SK-N-SH treated with all-trans-retinoic acid at 6 μM for 48 hours (cell line): ENCODE data around the gene SDK1.

Source experiments
- CSRNP3 ChIP-seq: fragments of 250-450 bp; sonication (Bioruptor Pico); IDR thresholded peaks from 2 replicates; pipeline ENCODE4 v1.5.1; 2021; ENCODE audit warnings: mild to moderate bottlenecking, moderate library complexity
- GLIS3 ChIP-seq: fragments of 250-450 bp; sonication (Bioruptor Pico); IDR thresholded peaks from 2 replicates; pipeline ENCODE4 v1.5.0; 2020; ENCODE audit warnings: mild to moderate bottlenecking, moderate library complexity
- ISL1 ChIP-seq: fragments of 250-450 bp; sonication (Bioruptor Pico); IDR thresholded peaks from 2 replicates; pipeline ENCODE4 v2.1.2; 2022; ENCODE audit warnings: mild to moderate bottlenecking, moderate library complexity
- SNAI2 ChIP-seq: fragments of 250-450 bp; sonication (Bioruptor Pico); IDR thresholded peaks from 2 replicates; pipeline ENCODE4 v1.5.0; 2020; ENCODE audit warnings: mild to moderate bottlenecking, moderate library complexity
- TCF4 ChIP-seq: fragments of 250-450 bp; sonication (Bioruptor Pico); IDR thresholded peaks from 2 replicates; pipeline ENCODE4 v1.8.0; 2021; ENCODE audit warnings: mild to moderate bottlenecking, moderate library complexity, borderline replicate concordance
- ZFP3 ChIP-seq: fragments of 250-450 bp; sonication (Bioruptor Pico); IDR thresholded peaks from 2 replicates; pipeline ENCODE4 v1.5.0; 2020; ENCODE audit warnings: mild to moderate bottlenecking, moderate library complexity
- ZFP30 ChIP-seq: fragments of 450-650 bp; formaldehyde crosslinking; IDR thresholded peaks from 2 replicates; pipeline ENCODE4 v1.5.0; 2022; ENCODE audit warnings: mild to moderate bottlenecking, moderate library complexity
- ZNF70 ChIP-seq: fragments of 450-650 bp; formaldehyde crosslinking; IDR thresholded peaks from 2 replicates; pipeline ENCODE4 v1.5.0; 2020; ENCODE audit warnings: mild to moderate bottlenecking, moderate library complexity

- TF ChIP-seq ZFP30 (no peak), GLIS3 (CRISPR knock-in tag) (no peak), ZFP3 (CRISPR knock-in tag) (no peak), ISL1 (CRISPR knock-in tag) (no peak), ZNF70 (no peak), TCF4 (CRISPR knock-in tag) (no peak), SNAI2 (CRISPR knock-in tag) (no peak), CSRNP3 (no peak)
These were observed 901.2 kb downstream of the SDK1 start for GRCh38 chr7:4202154-4202736.
